Fibroblast of lung (primary cell): ENCODE results near the gene SIAH2.

Source experiments
- CTCF ChIP-seq, 2 donors: IDR thresholded peaks in 1 of 2; conservative IDR thresholded peaks in 1 of 2; 1 replicate in 1 of 2; 2 replicates in 1 of 2; pipeline ENCODE4 v1.5.1; 2011 to 2012; ENCODE audit warnings: low read length in 2 of 2, control low read depth in 1 of 2, inconsistent platforms in 1 of 2, low read depth in 1 of 2, mild to moderate bottlenecking in 1 of 2
- EZH2 ChIP-seq: IDR thresholded peaks from 2 replicates; pipeline ENCODE4 v1.5.1; 2012; ENCODE audit warnings: low read length, control low read depth, mild to moderate bottlenecking; ENCODE audit errors: missing control alignments

- no peak for TF ChIP-seq EZH2
- no peak for TF ChIP-seq CTCF (conservative IDR thresholded peaks at IDR 0.05 in 1 of 2, IDR thresholded peaks at IDR 0.05 in 1 of 2; ENCODE audit: low read depth in 1 of 2, low read length in 2 of 2)
Observed at GRCh38 chr3:150786791-150787190, 23.8 kb upstream of the SIAH2 start.
